ENCODE measurements around the gene CEP250. TPM values are rescaled to one million over a fixed set of nuclear protein-coding genes. Genes with fewer than 3 reads are reported as not detected.
"Not testable (repeated sequence)": the region's sequence is repeated elsewhere in the genome, so short reads cannot be mapped to it uniquely, and the experiment has no call there.

Gene CEP250
- total RNA-seq, 2 donors from 2014 or later: 13.0 to 18.9 TPM

DNA sequence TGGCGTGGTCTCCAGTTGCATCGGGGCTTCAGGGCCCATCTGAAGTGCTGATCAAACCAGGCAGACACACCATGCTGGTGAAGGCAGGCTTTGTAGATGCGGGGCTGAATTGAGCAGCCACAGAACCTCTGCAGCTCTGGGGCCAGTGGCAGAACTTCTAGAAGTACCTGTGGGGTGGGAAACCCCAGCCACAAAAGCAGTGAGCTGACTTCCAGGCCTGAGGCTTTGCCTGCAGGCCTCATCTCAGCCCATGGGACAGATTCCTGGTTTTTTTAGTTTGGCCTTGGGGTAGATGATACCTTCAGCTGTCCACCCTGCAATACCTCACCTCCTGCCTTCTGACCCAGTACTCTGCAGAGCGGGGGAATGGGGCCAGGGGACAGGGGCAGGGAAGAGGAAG, 59.9 kb downstream of the CEP250 start:
- Histone ChIP-seq H3K27me3 (no peaks in the 10 kb centered on the region), H3K36me3 (peaks cover 13% of the 10 kb centered on the region), H3K9me3 (no peaks in the 10 kb centered on the region), H3K27ac (no peak overlapping the region), H3K4me3 (no peak overlapping the region), H3K4me1 (peaks cover 0 to 8% of the 10 kb centered on the region in 2 donors)
- no peak for DNase-seq (ENCODE audit: low spot score)
- TF ChIP-seq, protein P1, sequence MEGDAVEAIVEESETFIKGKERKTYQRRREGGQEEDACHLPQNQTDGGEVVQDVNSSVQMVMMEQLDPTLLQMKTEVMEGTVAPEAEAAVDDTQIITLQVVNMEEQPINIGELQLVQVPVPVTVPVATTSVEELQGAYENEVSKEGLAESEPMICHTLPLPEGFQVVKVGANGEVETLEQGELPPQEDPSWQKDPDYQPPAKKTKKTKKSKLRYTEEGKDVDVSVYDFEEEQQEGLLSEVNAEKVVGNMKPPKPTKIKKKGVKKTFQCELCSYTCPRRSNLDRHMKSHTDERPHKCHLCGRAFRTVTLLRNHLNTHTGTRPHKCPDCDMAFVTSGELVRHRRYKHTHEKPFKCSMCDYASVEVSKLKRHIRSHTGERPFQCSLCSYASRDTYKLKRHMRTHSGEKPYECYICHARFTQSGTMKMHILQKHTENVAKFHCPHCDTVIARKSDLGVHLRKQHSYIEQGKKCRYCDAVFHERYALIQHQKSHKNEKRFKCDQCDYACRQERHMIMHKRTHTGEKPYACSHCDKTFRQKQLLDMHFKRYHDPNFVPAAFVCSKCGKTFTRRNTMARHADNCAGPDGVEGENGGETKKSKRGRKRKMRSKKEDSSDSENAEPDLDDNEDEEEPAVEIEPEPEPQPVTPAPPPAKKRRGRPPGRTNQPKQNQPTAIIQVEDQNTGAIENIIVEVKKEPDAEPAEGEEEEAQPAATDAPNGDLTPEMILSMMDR (IDR thresholded peaks at IDR 0.05): no peak

DNA sequence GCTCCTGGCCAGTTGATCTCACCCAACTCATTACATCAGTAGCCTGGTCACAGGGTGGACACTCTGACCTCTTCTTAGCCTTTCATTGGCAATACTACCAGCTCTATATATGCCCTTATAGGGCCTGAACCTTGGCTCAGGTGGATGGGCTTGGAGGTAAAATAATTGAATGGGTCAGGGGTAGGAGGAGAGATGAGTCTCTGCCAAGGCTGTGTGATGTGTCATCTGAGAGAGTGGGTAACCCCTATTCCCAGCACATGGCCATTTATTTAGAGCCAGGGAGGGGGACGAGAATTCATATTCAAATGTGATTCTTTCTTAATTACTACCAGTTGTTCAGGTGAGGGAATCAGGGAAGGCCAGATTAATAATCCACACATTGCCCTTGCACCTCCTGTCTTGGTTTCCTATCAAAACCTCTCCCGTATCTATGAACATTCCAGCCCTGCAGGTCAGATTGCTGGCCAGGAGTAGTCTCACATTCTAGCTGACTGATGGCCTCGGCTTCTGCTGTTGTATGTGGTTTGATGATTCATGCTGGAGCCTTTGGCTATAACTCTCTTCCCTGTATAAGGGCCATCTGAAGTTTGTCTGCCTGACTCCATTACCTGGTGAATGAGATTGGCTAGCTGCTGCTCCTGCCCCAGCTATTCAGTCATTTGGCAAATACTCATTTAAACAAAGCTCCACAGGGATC, 60.7 kb downstream of the CEP250 start:
- Histone ChIP-seq H3K4me1 (peaks cover 0 to 8% of the 10 kb centered on the region in 2 donors), H3K27ac (no peak overlapping the region), H3K36me3 (peaks cover 5% of the 10 kb centered on the region), H3K27me3 (no peaks in the 10 kb centered on the region), H3K4me3 (no peak overlapping the region), H3K9me3 (no peaks in the 10 kb centered on the region)
- TF ChIP-seq, protein P1 (IDR thresholded peaks at IDR 0.05): no peak
- no peak for DNase-seq (ENCODE audit: low spot score)

DNA sequence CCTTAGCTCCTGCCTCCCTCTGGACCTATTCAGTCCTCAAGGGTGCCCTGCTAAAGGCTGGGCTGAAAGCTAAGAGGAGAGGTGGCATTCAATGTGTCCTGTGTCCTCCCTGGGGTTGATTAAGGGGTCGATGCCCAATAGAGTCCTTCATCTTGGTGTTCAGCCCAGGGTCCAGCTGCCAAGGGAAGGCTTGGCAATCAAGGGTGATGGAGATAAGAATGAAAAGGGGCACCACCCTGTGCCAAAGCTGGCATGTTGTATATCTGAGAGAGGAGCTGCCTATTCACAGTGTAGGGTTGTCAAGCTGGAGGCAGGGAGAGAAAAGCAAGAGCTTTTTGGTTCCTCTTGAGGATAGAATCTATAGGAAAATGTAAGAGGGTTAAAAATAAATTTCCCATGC, 61.7 kb downstream of the CEP250 start:
- no peaks in the 10 kb centered on the region for H3K27me3 ChIP-seq
- TF ChIP-seq, protein P1 (IDR thresholded peaks at IDR 0.05): no peak
- H3K4me1 ChIP-seq: peaks cover 0 to 8% of the 10 kb centered on the region in 2 donors
- H3K27ac ChIP-seq: no peak overlapping the region
- H3K9me3 ChIP-seq: no peaks in the 10 kb centered on the region
- H3K4me3 ChIP-seq: no peak overlapping the region
- no peaks in the 10 kb centered on the region for H3K36me3 ChIP-seq
- DNase-seq (ENCODE audit: low spot score): no peak

DNA sequence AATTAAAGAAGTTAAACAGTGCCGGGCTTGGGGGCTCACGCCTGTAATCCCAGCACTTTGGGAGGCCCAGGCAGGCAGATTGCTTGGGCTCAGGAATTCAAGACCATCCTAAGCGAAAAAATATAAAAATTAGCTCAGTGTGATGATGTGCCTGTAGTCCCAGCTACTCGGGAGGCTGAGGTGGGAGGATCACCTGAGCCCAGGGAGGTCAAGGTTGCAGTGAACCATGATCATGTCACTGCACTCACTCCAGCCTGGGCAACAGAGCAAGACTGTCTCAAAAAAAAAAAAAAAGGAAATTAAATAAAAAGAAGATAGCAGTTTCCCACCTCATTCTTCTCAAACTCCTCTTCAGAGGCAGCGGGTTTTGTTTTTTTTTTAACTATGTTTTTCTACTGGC, 62.4 kb downstream of the CEP250 start:
- not testable (repeated sequence) for DNase-seq (ENCODE audit: low spot score); H3K4me3 ChIP-seq; H3K36me3 ChIP-seq

DNA sequence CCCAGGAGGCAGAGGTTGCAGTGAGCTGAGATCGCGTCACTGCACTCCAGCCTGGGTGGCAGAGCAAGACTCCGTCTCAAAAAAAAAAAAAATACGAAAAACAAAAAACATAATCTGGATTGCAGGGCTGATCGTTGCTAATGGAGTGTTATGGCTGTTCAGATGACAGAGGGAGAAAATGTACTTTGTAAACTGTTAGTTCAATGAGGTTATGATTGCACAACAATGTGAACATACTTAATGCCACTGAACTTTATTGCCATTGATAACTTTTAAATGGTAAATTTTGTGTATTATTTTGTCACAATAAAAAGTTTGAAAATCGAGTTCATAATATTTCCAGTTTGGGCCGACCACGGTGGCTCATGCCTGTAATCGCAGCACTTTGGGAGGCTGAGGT, 63.6 kb downstream of the CEP250 start:
- H3K4me3 ChIP-seq: no peak overlapping the region
- peaks cover 0 to 8% of the 10 kb centered on the region in 2 donors for H3K4me1 ChIP-seq
- H3K27me3 ChIP-seq: no peaks in the 10 kb centered on the region
- DNase-seq (ENCODE audit: low spot score): no peak
- H3K27ac ChIP-seq: no peak overlapping the region
- H3K9me3 ChIP-seq: no peaks in the 10 kb centered on the region
- TF ChIP-seq, protein P1 (IDR thresholded peaks at IDR 0.05): no peak
- no peaks in the 10 kb centered on the region for H3K36me3 ChIP-seq

More for the DNA sequence above, 62.4 kb downstream of the CEP250 start:
- H3K9me3 ChIP-seq, H3K27ac ChIP-seq, H3K4me1 ChIP-seq, H3K27me3 ChIP-seq: not testable (repeated sequence)

DNA sequence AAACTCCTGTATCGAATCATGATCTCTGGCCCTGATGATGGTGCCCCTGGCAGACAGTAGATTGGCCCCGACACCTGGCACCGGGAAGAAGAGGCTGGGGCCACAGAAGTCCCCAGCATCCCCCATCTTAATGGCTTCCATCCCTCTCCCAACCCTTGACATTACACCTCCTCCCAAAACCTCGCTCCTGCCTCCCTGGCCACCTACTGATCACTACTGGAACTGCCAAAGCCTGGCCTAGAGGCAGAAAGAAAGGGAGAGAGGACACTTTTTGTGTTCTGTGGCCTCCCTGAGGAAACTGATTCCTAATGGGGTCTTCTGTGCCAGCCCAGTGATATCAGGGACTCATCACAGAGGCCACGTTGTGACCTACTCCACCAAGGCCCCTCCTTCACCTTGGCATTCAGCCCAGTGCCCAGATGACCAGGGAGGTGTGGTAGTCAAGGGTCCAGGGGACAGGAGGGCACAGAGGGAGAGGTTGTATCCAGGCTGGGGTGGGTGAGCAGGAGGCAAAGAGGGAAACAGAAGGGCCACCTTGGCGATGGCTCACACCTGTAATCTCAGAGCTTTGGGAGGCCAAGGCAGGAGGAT, 68.0 kb downstream of the CEP250 start:
- Histone ChIP-seq H3K9me3 (no peaks in the 10 kb centered on the region), H3K27me3 (no peaks in the 10 kb centered on the region), H3K4me3 (no peak overlapping the region), H3K36me3 (no peaks in the 10 kb centered on the region), H3K4me1 (no peaks in the 10 kb centered on the region), H3K27ac (no peak overlapping the region)
- DNase-seq (ENCODE audit: low spot score): no peak
- TF ChIP-seq, protein P1 (IDR thresholded peaks at IDR 0.05): peak in 1 of 2 donors; percentile 41

All from right atrium auricular region (tissue), 2 donors.